ENCODE data around the gene P2RY6.
A peak's percentile ranks its signal among the peaks of the same experiment; 100 is the strongest.

The P2RY6 gene

DNA sequence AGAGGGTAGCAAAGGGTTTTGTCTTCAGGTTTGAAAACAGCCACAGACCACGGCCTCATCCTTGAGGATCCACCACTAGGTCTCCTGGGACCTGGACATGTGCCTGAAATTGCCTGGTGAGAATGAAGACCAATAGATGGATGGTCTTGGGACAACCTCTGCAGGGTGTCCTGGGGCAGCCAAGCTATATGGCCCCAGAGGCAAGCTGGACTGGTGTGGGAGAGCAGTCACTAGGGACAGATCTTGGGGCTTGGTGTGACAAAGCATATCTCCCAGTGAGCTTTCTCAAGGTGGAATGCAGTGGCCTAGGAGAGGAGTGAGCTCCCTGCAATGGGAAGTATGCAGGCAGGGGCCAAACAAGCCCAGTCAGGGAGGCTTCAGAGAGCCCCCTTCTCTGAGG is 13.6 kb downstream of the P2RY6 start:
- H3K4me1 ChIP-seq (ENCODE audit: insufficient read depth, low read length, poor library complexity, severe bottlenecking), result peaks cover 29% of the 10 kb centered on the region
- TF ChIP-seq, protein P1, sequence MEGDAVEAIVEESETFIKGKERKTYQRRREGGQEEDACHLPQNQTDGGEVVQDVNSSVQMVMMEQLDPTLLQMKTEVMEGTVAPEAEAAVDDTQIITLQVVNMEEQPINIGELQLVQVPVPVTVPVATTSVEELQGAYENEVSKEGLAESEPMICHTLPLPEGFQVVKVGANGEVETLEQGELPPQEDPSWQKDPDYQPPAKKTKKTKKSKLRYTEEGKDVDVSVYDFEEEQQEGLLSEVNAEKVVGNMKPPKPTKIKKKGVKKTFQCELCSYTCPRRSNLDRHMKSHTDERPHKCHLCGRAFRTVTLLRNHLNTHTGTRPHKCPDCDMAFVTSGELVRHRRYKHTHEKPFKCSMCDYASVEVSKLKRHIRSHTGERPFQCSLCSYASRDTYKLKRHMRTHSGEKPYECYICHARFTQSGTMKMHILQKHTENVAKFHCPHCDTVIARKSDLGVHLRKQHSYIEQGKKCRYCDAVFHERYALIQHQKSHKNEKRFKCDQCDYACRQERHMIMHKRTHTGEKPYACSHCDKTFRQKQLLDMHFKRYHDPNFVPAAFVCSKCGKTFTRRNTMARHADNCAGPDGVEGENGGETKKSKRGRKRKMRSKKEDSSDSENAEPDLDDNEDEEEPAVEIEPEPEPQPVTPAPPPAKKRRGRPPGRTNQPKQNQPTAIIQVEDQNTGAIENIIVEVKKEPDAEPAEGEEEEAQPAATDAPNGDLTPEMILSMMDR (conservative IDR thresholded peaks at IDR 0.05; ENCODE audit: low read length), result no peak
- no peak for TF ChIP-seq EZH2phosphoT487 (IDR thresholded peaks at IDR 0.05; ENCODE audit: borderline replicate concordance)
- no peak overlapping the region for H3K4me3 ChIP-seq (ENCODE audit: low read length, poor library complexity, severe bottlenecking)
- H2AFZ ChIP-seq (ENCODE audit: low read length), result no peak overlapping the region
- H3K79me2 ChIP-seq (ENCODE audit: insufficient read depth, low read length), result no peaks in the 10 kb centered on the region
- no peak overlapping the region for H3K4me2 ChIP-seq (ENCODE audit: low read depth, low read length, poor library complexity, severe bottlenecking)
- H3K9ac ChIP-seq (ENCODE audit: low read depth, low read length, poor library complexity, severe bottlenecking), result no peak overlapping the region
- H4K20me1 ChIP-seq (ENCODE audit: insufficient read depth, low read length, poor library complexity, severe bottlenecking), result no peaks in the 10 kb centered on the region
- H3K27me3 ChIP-seq (ENCODE audit: insufficient read depth, low read length, poor library complexity, severe bottlenecking), result no peaks in the 10 kb centered on the region
- no peaks in the 10 kb centered on the region for H3K9me3 ChIP-seq (ENCODE audit: insufficient read depth, low read depth, low read length)
- H3K9me2 ChIP-seq (replicated peaks; ENCODE audit: low read depth, low read length), result no peaks in the 10 kb centered on the region
- no peaks in the 10 kb centered on the region for H3F3A ChIP-seq (ENCODE audit: low read depth)
- H3K36me3 ChIP-seq (ENCODE audit: insufficient read depth, low read length), result no peaks in the 10 kb centered on the region

DNA sequence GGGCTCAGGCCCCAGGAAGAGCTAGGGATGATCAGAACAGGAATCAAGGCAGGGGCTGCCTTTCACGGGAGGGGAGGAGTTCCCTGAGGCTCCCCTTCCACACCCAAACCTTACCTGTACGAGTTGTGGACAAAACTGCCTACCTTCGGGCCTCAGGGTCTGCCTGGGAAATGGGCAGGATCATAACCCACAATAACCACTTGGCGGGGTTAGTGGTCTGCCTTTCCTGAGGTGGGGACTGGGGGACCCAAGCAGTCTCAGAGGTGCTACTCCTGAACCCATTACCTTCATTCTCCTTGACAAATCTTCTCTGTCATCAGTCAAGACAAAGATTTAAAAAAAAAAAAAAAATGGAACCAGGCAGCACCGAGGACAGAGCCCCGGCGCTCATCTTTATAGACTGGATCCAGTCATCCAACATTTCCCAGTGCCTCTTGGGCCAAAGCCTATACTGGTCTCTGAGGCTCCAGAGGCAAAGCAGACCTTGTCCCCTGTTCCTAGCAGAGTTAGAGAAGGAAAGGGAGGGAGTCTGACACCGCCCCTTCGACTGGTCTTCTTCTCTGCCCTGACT is 14.2 kb downstream of the P2RY6 start:
- Histone ChIP-seq H3K4me2 (ENCODE audit: low read depth, low read length, poor library complexity, severe bottlenecking) (no peak overlapping the region), H3K9ac (ENCODE audit: low read depth, low read length, poor library complexity, severe bottlenecking) (no peak overlapping the region), H3F3A (ENCODE audit: low read depth) (no peaks in the 10 kb centered on the region), H4K20me1 (ENCODE audit: insufficient read depth, low read length, poor library complexity, severe bottlenecking) (no peaks in the 10 kb centered on the region), H3K4me1 (ENCODE audit: insufficient read depth, low read length, poor library complexity, severe bottlenecking) (peaks cover 23% of the 10 kb centered on the region), H2AFZ (ENCODE audit: low read length) (no peak overlapping the region), H3K9me2 (replicated peaks; ENCODE audit: low read depth, low read length) (no peaks in the 10 kb centered on the region), H3K4me3 (ENCODE audit: low read length, poor library complexity, severe bottlenecking) (no peak overlapping the region), H3K27me3 (ENCODE audit: insufficient read depth, low read length, poor library complexity, severe bottlenecking) (no peaks in the 10 kb centered on the region), H3K36me3 (ENCODE audit: insufficient read depth, low read length) (no peaks in the 10 kb centered on the region), H3K79me2 (ENCODE audit: insufficient read depth, low read length) (no peaks in the 10 kb centered on the region), H3K9me3 (ENCODE audit: insufficient read depth, low read depth, low read length) (no peaks in the 10 kb centered on the region)
- no peak for TF ChIP-seq EZH2phosphoT487 (IDR thresholded peaks at IDR 0.05; ENCODE audit: borderline replicate concordance)
- TF ChIP-seq, protein P1 (conservative IDR thresholded peaks at IDR 0.05; ENCODE audit: low read length), result no peak; the same call in 1 of the 2 replicates

DNA sequence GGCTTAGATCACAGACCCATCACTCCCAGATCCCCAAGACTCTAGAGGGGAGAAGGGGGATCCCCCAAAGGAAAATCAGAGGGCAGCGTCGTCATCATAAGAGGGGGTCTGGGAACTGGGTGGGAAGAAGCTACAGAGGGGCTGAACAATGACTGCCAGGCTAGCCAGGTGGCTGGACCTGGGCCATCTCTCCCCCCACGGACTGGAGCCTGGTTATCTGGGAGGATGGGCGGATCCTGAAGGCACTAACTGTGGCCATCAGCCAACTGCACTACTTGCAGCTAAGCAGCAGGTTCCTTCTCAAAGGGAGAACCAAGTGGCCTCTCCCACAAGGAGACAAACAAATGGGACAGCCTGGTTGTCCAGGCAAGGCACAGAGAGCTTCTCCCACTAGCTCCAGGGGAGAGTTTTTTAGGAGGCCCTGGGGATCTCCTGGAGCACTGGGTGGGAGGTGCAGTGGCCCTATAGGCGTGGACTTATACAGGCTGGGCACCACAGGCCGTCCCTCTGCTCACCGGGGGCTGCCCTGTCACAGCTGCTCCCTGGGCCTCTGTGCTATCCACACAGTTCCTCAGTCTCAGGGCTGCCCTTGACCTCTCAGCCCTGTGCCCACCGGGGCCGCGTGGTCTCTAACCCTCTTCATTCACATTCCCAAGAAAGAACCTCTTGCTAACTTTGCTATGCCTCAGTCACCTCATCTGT is 15.4 kb downstream of the P2RY6 start:
- H3K79me2 ChIP-seq (ENCODE audit: insufficient read depth, low read length), result no peaks in the 10 kb centered on the region
- peaks cover 17% of the 10 kb centered on the region for H3K4me1 ChIP-seq (ENCODE audit: insufficient read depth, low read length, poor library complexity, severe bottlenecking)
- no peak overlapping the region for H3K9ac ChIP-seq (ENCODE audit: low read depth, low read length, poor library complexity, severe bottlenecking)

More for the DNA sequence above, 15.4 kb downstream of the P2RY6 start:
- Histone ChIP-seq H3K4me2 (ENCODE audit: low read depth, low read length, poor library complexity, severe bottlenecking) (no peak overlapping the region), H3F3A (ENCODE audit: low read depth) (no peaks in the 10 kb centered on the region), H3K9me3 (ENCODE audit: insufficient read depth, low read depth, low read length) (no peaks in the 10 kb centered on the region), H3K36me3 (ENCODE audit: insufficient read depth, low read length) (no peaks in the 10 kb centered on the region), H2AFZ (ENCODE audit: low read length) (peak overlapping the region; percentile 46; the same call in 1 of the 2 replicates), H3K9me2 (replicated peaks; ENCODE audit: low read depth, low read length) (no peaks in the 10 kb centered on the region), H3K27me3 (ENCODE audit: insufficient read depth, low read length, poor library complexity, severe bottlenecking) (no peaks in the 10 kb centered on the region), H3K4me3 (ENCODE audit: low read length, poor library complexity, severe bottlenecking) (no peak overlapping the region), H4K20me1 (ENCODE audit: insufficient read depth, low read length, poor library complexity, severe bottlenecking) (no peaks in the 10 kb centered on the region)
- no peak for TF ChIP-seq EZH2phosphoT487 (IDR thresholded peaks at IDR 0.05; ENCODE audit: borderline replicate concordance)
